Thoracic aorta (tissue), 2 donors: ENCODE measurements around the gene FARP1. TPM values are rescaled to one million over a fixed set of nuclear protein-coding genes. Genes with fewer than 3 reads are reported as not detected.

ENCODE experiments used
- ATAC-seq: fragments of 150-250 bp; one replicate; pipeline ENCODE4 v1.8.0; 2017; ENCODE audit warnings: low read depth; ENCODE audit not compliant: insufficient number of reproducible peaks, low FRiP score
- DNase-seq: peaks from one replicate; pipeline ENCODE4 v3.0.0-alpha.2; 2020; ENCODE audit warnings: low spot score
- H3K27ac ChIP-seq, 2 donors: fragments of 200-600 bp; sonication (generic); 1 replicate in 1 of 2; 2 replicates in 1 of 2; pipeline ENCODE4 v1.5.1; 2016; ENCODE audit warnings: mild to moderate bottlenecking in 2 of 2, moderate library complexity in 2 of 2
- H3K27me3 ChIP-seq: fragments of 200-600 bp; sonication (generic); replicated peaks from 2 replicates; pipeline ENCODE4 v1.6.0; 2016; ENCODE audit warnings: mild to moderate bottlenecking; ENCODE audit not compliant: insufficient read depth
- H3K36me3 ChIP-seq: fragments of 200-600 bp; sonication (generic); one replicate; pipeline ENCODE4 v1.5.1; 2016
- H3K4me1 ChIP-seq, 2 donors: fragments of 200-600 bp; sonication (generic); 1 replicate in 1 of 2; 2 replicates in 1 of 2; pipeline versions ENCODE4 v1.5.1 to v1.6.0; 2016; ENCODE audit warnings: low read depth in 2 of 2, mild to moderate bottlenecking in 1 of 2; ENCODE audit not compliant: control insufficient read depth in 1 of 2
- H3K4me3 ChIP-seq: fragments of 200-600 bp; sonication (generic); 2 replicates; pipeline ENCODE4 v1.5.1; 2016; ENCODE audit warnings: mild to moderate bottlenecking
- H3K9me3 ChIP-seq: fragments of 200-600 bp; sonication (generic); 2 replicates; pipeline ENCODE4 v1.5.1; 2016
- CTCF ChIP-seq: fragments of 200-600 bp; sonication (generic); IDR thresholded peaks from one replicate; pipeline ENCODE4 v1.5.1; 2019; ENCODE audit warnings: antibody characterized with exemption
- total RNA-seq, 2 donors: library from RNA; depleted of rRNA; stranded (reverse); fragments of >200 nt; gene quantifications; one replicate each; pipeline versions ENCODE4 v1.1.0 to v1.2.3, GENCODE V29; 2016

FARP1 gene
- total RNA-seq, 2 donors from 2014 or later: 17.6 to 30.3 TPM

- no peak for DNase-seq
- Histone ChIP-seq H3K9me3 (no peaks in the 10 kb centered on the region), H3K27me3 (no peaks in the 10 kb centered on the region), H3K4me1 (no peaks in the 10 kb centered on the region), H3K36me3 (no peaks in the 10 kb centered on the region), H3K4me3 (no peak overlapping the region), H3K27ac (no peak overlapping the region)
- TF ChIP-seq CTCF: no peak
- no peak for ATAC-seq
Measured at GRCh38 chr13:98276486-98276885, 133.6 kb downstream of the FARP1 start.

GRCh38 chr13:98278068-98278724 lies 135.3 kb downstream of the FARP1 start:
- Histone ChIP-seq H3K4me1 (no peaks in the 10 kb centered on the region), H3K27me3 (no peaks in the 10 kb centered on the region), H3K36me3 (no peaks in the 10 kb centered on the region), H3K9me3 (no peaks in the 10 kb centered on the region), H3K27ac (no peak overlapping the region), H3K4me3 (no peak overlapping the region)
- no peak for ATAC-seq
- DNase-seq: no peak
- TF ChIP-seq CTCF: no peak

- no peak for DNase-seq
- no peaks in the 10 kb centered on the region for H3K9me3 ChIP-seq
- ATAC-seq: no peak
Measured at GRCh38 chr13:98279473-98280175, 136.7 kb downstream of the FARP1 start.

GRCh38 chr13:98280176-98280510 lies 137.2 kb downstream of the FARP1 start:
- DNase-seq (no peak), ATAC-seq (no peak)
- Histone ChIP-seq H3K27ac (no peak overlapping the region), H3K36me3 (no peaks in the 10 kb centered on the region), H3K27me3 (no peaks in the 10 kb centered on the region), H3K9me3 (no peaks in the 10 kb centered on the region), H3K4me1 (no peaks in the 10 kb centered on the region), H3K4me3 (no peak overlapping the region)
- no peak for TF ChIP-seq CTCF

More at GRCh38 chr13:98279473-98280175, 136.7 kb downstream of the FARP1 start:
- Histone ChIP-seq H3K36me3 (no peaks in the 10 kb centered on the region), H3K4me3 (no peak overlapping the region), H3K27ac (no peak overlapping the region), H3K27me3 (no peaks in the 10 kb centered on the region), H3K4me1 (no peaks in the 10 kb centered on the region)
- TF ChIP-seq CTCF: no peak

GRCh38 chr13:98284679-98285078 lies 141.8 kb downstream of the FARP1 start:
- ATAC-seq: no peak
- TF ChIP-seq CTCF: no peak

More at GRCh38 chr13:98284679-98285078, 141.8 kb downstream of the FARP1 start:
- Histone ChIP-seq H3K36me3 (no peaks in the 10 kb centered on the region), H3K9me3 (no peaks in the 10 kb centered on the region), H3K27ac (no peak overlapping the region), H3K4me1 (no peaks in the 10 kb centered on the region), H3K4me3 (no peak overlapping the region), H3K27me3 (no peaks in the 10 kb centered on the region)
- no peak for DNase-seq
